Inferior parietal cortex (tissue), 1 donor: ENCODE results near the gene PERP.

Experiments used
- DNase-seq: peaks from one replicate; pipeline ENCODE4 v3.0.0-alpha.2; 2016; ENCODE audit errors: extremely low spot score

Gene PERP

DNA sequence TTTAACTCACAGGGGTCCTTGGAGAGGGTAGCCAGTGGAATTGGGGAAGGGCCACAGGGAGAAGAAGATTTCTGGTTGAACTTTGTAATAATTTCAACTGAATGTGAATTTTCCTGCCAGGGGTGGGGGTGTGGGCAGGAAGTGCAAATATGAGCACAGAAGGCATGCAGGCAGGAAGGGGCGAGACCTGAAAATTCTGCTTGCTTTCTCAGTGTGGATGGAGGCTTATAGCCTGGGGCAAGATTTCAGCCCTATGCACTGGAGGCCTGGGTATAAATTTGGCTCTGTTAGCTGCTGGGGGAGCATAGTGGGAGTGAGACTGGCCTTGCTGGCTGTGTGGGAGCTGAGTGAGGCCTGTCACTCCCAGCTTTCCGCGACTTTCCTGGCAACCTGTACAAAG is 54.4 kb downstream of the PERP start:
- DNase-seq = no peak

DNA sequence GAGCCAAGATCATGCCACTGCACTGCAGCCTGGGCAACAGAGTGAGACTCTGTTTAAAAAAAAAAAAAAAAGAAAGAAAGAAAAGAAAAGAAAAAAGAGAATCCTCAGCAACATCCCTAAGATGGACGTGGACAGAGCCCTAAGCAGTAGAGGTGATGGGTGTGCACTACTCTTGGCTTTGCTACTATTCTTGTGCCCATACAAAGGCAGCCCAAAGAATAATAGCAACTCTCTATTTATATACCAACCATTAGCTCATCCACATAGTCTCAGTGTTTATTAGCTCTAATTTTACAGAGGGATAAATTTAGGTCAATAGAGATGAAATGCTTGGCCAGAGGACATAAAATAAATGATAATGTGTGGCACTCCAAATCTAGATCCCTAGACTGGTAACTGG is 62.2 kb downstream of the PERP start:
- no peak for DNase-seq

DNA sequence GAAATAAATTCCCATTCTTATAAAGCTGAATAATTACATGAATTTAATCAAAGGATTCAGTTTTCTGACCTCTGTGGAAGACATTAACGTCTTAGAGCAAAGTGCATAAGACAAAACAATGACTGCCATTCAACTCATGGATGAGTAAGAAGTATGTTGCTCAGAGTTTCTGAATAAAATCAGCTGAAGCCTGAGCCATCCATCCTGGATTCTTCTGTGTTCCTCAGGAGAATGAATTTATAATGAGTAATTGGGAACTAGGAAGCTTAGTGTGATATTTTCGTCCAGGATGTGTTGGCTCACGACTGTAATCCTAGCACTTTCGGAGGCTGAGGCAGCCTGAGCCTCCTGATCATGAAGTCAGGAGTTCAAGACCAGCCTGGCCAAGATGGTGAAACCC is 62.8 kb downstream of the PERP start:
- no peak for DNase-seq
